Measurements from ENCODE around the gene ITPR2.

Gene ITPR2

GRCh38 chr12:26546535-26547314 lies 286.3 kb downstream of the ITPR2 start:
- no peak overlapping the region for H3K4me3 ChIP-seq
- DNase-seq (ENCODE audit: low spot score) = no peak
- no peak overlapping the region for H3K27ac ChIP-seq
- TF ChIP-seq, protein P1, sequence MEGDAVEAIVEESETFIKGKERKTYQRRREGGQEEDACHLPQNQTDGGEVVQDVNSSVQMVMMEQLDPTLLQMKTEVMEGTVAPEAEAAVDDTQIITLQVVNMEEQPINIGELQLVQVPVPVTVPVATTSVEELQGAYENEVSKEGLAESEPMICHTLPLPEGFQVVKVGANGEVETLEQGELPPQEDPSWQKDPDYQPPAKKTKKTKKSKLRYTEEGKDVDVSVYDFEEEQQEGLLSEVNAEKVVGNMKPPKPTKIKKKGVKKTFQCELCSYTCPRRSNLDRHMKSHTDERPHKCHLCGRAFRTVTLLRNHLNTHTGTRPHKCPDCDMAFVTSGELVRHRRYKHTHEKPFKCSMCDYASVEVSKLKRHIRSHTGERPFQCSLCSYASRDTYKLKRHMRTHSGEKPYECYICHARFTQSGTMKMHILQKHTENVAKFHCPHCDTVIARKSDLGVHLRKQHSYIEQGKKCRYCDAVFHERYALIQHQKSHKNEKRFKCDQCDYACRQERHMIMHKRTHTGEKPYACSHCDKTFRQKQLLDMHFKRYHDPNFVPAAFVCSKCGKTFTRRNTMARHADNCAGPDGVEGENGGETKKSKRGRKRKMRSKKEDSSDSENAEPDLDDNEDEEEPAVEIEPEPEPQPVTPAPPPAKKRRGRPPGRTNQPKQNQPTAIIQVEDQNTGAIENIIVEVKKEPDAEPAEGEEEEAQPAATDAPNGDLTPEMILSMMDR (IDR thresholded peaks at IDR 0.05) = no peak

- TF ChIP-seq, protein P1 (IDR thresholded peaks at IDR 0.05) = no peak
- no peak for DNase-seq (ENCODE audit: low spot score)
- H3K27ac ChIP-seq = no peak overlapping the region
- no peak overlapping the region for H3K4me3 ChIP-seq
These were observed 293.9 kb downstream of the ITPR2 start for GRCh38 chr12:26539131-26539530.

- Histone ChIP-seq H3K27ac (no peak overlapping the region), H3K4me3 (no peak overlapping the region)
- no peak for DNase-seq (ENCODE audit: low spot score)
- TF ChIP-seq, protein P1 (IDR thresholded peaks at IDR 0.05) = no peak
These were observed 295.3 kb downstream of the ITPR2 start for GRCh38 chr12:26537651-26538050.

DNA sequence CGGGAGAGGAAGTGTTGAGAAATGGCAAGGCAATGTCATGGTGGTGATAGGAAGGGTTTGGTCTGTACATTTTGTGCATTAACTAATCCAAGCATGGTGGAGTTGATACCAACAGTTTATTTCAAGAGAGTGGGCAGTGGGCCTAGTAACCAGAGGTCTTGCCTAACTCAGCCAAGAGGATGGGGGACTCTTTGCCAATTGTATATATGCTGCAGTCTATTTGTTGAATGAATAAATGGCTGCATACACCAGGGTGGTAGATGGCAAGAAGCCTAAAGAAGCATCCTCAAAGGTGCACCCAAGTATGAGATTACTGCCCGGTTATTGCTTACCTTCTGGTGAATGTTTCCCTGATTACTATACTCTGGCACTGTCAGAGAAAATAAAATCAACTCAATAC lies 295.9 kb downstream of the ITPR2 start:
- H3K4me3 ChIP-seq = no peak overlapping the region
- H3K27ac ChIP-seq = no peak overlapping the region
- TF ChIP-seq, protein P1 (IDR thresholded peaks at IDR 0.05) = no peak
- no peak for DNase-seq (ENCODE audit: low spot score)

DNA sequence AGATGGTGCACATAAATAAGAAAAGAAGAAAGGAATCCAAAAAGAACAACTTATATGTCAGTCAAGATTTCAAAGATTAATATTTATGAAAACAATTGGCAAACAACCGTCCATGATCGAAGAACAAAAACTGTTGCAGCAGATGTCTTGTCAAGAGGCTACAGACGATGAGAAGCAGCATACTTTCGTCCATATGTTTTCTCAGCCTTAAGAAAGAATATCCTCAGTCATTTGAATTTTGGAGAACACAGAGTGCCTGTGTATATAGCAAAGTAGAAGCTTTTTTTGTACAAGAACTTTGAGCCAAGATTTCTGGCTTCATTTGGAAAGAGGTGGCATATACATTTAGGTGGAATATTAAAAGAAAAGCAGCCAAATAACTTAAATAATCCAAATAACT lies 297.2 kb downstream of the ITPR2 start:
- Histone ChIP-seq H3K27ac (no peak overlapping the region), H3K4me3 (no peak overlapping the region)
- no peak for DNase-seq (ENCODE audit: low spot score)
- TF ChIP-seq, protein P1 (IDR thresholded peaks at IDR 0.05) = no peak

DNA sequence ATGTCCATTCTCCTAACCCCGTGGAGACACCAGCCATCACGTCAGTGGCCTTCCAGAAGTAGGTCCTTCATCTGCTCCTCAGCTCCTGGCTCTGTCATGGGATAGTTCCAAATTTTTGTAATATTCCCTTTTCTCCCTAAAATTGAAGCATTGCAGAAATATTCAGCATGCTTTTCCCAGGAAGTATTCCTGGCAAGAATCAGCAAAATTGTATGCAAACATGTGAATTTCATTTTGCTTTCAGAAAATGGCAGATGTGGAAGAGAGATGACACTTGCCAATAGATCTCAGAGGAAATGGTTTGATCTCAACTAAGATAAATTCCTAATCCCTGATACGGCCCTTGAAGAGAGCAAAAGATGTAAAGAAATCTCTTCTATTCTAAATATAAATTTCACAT lies 298.9 kb downstream of the ITPR2 start:
- TF ChIP-seq, protein P1 (IDR thresholded peaks at IDR 0.05) = no peak
- no peak overlapping the region for H3K4me3 ChIP-seq
- no peak for DNase-seq (ENCODE audit: low spot score)
- no peak overlapping the region for H3K27ac ChIP-seq

GRCh38 chr12:26533211-26533610 lies 299.8 kb downstream of the ITPR2 start:
- TF ChIP-seq, protein P1 (IDR thresholded peaks at IDR 0.05) = no peak
- Histone ChIP-seq H3K27ac (no peak overlapping the region), H3K4me3 (no peak overlapping the region)
- no peak for DNase-seq (ENCODE audit: low spot score)

Measured in coronary artery (tissue), 2 donors.